Epithelial cell of umbilical artery (primary cell): Measurements from ENCODE around the gene SLC22A25. TPM values are rescaled to one million over a fixed set of nuclear protein-coding genes. Genes with fewer than 3 reads are reported as not detected.

Experiments used
- total RNA-seq: library from RNA; depleted of rRNA; stranded (reverse); fragments of >200 nt; gene quantifications from 2 replicates; pipeline ENCODE4 v1.2.3, GENCODE V29; 2014

Gene SLC22A25
- total RNA-seq, result not detected in 2 replicates

GRCh38 chr11:63243533-63243932, at the start of gene SLC22A25:
Gene SLC22A25, minus strand, starts transcription at chr11:63243599. Its CDS starts 13,947 bp downstream, at chr11:63229652.

Other genes with a start within 250 kb of the SLC22A25 start
- not detected in 2 replicates for gene SLC22A8, start 227.8 kb downstream of the SLC22A25 start, total RNA-seq
- not detected in 2 replicates for gene SLC22A24, start 99.4 kb downstream of the SLC22A25 start, total RNA-seq
- gene SLC22A9, start 126.2 kb upstream of the SLC22A25 start, total RNA-seq, result not detected in 2 replicates
- gene PLAAT5, start 247.6 kb upstream of the SLC22A25 start, total RNA-seq, result not detected in 2 replicates